22Rv1 (cell line): ENCODE data around the gene MLH3.

Experiments used
- H3K27ac ChIP-seq: fragments of 450-650 bp; 2 replicates; pipeline ENCODE4 v1.5.1; 2017
- CTCF ChIP-seq: fragments of 450-650 bp; IDR thresholded peaks from 2 replicates; pipeline ENCODE4 v1.5.1; 2017; ENCODE audit warnings: mild to moderate bottlenecking
- ZFX ChIP-seq: fragments of 450-650 bp; IDR thresholded peaks from 2 replicates; pipeline ENCODE4 v1.6.1; 2017; ENCODE audit warnings: antibody characterized with exemption, borderline replicate concordance

Gene MLH3

DNA sequence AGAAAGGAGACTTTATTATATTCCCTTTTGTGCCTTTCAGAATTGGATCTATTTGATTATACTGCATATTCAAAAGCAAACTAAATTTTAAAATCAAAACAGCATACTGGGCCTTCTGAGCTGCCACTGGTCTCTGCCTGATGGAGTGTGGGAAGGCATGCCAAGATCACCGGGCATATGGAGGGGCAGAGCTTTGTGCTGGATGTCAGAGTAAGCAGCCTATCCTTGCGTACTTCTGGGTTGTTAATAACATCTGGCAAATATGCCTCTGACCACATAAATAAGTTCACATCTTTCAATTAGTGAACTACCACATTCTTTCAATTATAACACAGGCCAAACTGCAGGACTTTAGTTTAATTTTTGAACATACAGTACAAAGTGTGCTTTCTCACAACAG lies 18.3 kb downstream of the MLH3 start:
- TF ChIP-seq ZFX (no peak), CTCF (no peak)

GRCh38 chr14:75030147-75030546 lies 21.1 kb downstream of the MLH3 start:
- TF ChIP-seq CTCF (no peak), ZFX (no peak)
- H3K27ac ChIP-seq = no peak overlapping the region

More for the DNA sequence above, 18.3 kb downstream of the MLH3 start:
- H3K27ac ChIP-seq = no peak overlapping the region

DNA sequence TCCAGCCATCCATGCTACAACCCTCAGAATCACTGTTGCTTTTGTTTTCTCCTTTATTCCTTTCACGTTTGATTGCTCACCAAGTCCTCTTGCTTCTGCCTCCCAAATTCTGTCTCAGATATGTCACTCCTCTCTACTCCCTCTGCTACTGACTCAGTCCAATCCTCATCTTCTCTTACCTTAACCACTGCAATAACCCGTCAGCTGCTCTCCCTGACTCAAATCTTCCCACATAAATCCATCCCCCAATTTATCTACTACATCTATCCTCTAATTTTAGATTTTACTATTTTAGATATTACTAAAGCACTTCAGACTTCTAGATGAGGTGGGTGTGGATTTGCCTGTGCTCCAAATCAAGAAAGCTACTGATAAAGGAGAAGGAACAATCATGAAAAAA lies 25.4 kb downstream of the MLH3 start:
- H3K27ac ChIP-seq = no peak overlapping the region
- TF ChIP-seq ZFX = no peak
- TF ChIP-seq CTCF = no peak

DNA sequence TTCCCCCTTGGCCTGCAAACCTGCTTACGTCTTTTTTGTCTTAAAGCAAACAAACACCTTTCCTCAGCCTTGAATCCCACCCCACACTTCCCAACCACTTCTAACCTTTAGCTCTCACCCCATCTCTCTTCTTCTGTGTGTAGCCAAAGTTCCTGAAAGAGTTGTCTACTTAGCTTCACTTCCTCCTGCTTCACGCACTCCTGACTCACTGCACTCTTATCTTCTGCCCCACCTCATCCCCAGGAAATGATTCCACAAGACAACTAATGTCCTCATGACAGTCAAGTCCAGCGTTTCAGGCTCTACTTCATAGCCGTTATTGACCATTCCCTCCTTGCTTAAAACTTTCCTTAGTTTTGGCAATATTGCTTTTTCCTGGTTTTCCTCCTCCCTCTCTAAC lies 26.2 kb downstream of the MLH3 start:
- no peak overlapping the region for H3K27ac ChIP-seq
- TF ChIP-seq CTCF (no peak), ZFX (no peak)

- TF ChIP-seq CTCF (no peak), ZFX (no peak)
- H3K27ac ChIP-seq = no peak overlapping the region
Measured at GRCh38 chr14:75023108-75023507, 28.2 kb downstream of the MLH3 start.

DNA sequence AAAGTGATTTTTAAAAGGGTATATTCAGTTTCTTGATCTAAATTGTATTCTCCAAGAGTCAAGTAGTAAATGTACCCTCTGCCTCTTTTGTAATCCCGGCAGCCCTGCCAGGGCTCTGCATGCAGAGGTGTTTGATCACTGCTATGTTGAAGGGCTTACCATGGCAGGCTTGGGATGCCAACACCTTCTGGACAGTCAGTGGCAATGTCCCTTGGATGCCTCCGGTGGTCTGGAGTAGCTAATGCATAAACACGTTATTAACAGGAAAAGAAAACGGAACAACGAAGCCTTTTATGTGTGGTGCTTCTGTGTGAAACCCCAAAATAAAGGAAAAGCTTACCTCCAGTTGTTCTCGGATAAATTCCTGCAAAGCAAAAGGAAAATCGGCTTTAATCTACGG lies 28.6 kb downstream of the MLH3 start:
- no peak for TF ChIP-seq ZFX
- TF ChIP-seq CTCF = peak; percentile 58
- H3K27ac ChIP-seq = no peak overlapping the region

DNA sequence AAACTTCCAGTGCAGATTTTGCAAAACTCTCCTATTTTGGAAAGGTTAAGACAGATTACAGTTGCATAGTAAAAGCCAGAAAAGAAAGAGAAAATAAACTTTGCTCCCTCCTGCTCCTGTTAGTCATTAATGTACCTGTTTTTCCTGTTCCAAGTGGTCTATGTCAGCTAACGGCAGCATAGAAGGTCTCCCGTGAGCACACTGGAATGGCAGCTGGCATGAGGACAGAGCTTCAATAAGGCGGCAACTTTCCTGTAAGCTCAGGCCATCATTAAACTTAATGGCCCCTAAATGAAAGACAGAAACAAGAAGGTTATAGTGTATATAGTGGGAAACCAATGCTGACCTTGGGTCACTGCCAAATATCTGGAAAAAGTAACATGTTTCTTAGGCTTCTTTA lies 32.6 kb downstream of the MLH3 start:
- TF ChIP-seq CTCF (no peak), ZFX (no peak)
- H3K27ac ChIP-seq = peak overlapping the region; percentile 7; the same call in 1 of the 2 replicates
